Measurements from ENCODE around the gene CD53.

Gene CD53

GRCh38 chr1:110877364-110877763 is 4.4 kb downstream of the CD53 start:
- no peak for DNase-seq

DNA sequence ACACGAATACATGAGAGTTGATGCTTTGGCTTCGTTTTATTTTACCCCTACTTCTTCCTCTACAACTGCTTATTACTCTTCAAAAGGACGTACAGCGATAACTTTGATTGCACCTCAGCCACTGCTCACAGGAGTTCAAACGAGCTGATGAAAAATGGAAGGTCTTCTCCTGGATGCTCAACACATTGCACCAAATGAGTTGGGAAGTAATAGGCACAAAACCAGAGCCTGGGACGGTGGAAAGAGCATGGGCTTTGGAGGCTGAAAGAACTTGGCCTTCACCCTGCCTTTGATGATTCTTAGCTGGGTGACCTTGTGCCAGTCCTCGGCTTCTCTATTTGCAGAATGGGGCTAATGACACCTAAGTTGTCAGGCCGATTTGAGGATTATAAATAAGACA is 4.8 kb downstream of the CD53 start:
- no peak for DNase-seq

DNA sequence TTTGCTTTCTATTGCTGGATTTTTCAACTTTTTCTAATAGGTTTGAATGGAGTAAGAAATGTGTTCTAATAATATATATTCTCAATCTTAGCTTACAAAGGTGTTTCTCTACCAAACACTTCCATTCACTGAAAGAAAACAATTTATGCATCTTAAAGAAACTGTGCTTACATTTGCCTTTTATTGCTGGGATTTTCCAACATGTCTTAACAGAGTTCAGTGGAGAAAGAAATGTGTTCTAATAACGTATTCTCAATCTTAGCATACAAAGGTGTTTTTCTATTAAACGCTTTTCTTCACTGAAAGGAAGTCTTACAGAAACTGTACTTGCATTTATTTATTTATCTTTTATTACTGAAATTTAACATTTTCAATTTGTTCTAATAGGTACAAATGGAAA is 5.6 kb downstream of the CD53 start:
- no peak for DNase-seq

- DNase-seq: no peak
These were observed 6.0 kb downstream of the CD53 start for GRCh38 chr1:110878993-110879392.

DNA sequence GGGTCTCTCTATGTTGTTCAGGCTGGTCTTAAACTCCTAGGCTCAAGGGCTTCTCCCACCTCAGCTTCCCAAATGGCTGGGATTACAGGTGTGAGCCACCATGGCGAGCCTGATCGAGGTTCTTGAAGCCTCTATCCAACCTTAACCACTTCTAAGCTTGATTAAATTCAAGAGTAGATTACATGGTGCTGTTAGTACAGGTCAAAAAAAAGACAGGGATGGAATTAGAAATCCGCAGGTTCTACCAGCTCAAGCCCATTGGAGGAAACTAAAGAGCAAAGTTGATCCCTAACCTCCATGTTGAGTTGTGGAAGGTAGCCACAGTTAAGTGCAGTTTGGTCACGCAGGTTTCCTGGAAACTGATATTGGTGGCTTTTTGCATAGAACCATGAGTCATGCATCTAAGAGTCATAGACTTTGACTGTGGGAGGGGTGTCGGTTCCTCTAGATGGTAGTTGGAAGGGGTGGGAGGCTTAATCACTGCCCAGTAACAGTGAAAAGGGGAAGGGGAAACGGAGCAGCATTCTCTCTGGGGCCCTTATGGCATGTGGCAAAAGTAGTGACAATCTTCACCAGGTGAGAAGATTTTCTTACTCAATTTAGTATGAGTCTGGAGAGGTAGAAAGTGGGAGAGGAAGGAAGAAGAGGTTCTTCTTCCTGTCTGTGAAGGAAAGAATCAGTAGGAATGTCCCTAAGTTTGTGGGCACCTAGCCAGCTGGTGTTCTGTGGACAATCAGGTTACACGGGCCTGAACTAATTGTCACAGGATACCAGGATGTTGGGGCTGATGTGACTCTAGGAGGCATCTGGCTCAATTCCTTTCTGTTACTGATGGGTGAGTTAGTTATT is 7.0 kb downstream of the CD53 start:
- DNase-seq: no peak

GRCh38 chr1:110880708-110881374 is 7.9 kb downstream of the CD53 start:
- DNase-seq: no peak

DNA sequence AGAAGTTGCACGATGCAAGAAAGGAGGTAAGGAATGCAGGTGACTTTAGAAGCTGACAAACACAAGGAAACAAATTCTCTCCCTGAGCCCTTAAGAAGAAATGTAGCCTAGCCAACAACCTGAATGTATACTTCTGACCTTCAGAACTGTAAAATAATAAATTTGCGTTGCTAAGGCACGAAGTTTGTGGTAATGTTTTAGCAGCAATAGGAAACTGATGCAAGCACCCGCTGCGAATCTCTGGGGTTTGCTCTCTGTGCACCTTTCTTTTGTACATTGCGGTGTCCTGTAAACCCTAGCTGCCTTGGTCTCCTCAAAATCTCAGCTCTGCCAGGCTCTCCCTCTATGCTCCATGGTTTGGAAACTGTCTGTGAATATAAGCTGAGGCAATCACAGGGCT is 15.1 kb downstream of the CD53 start:
- DNase-seq: no peak

DNA sequence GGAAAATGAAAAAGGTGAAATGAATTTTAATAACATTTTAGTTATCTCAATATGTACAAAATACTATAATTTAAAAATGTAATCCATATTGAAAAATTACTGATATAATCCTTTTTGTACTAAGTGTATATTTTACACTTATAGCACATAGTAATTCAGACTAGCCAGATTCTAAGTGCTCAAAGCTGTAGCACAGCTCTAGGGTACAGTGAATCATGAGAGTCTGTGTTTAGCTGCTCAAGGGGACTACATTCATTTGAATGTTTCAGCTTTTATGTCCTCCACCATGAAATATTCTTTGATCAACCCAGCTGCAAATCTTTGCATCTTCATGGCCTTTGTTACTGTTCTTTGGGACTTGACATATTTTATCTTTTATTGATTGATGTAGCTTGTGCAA is 15.7 kb downstream of the CD53 start:
- DNase-seq: no peak

DNA sequence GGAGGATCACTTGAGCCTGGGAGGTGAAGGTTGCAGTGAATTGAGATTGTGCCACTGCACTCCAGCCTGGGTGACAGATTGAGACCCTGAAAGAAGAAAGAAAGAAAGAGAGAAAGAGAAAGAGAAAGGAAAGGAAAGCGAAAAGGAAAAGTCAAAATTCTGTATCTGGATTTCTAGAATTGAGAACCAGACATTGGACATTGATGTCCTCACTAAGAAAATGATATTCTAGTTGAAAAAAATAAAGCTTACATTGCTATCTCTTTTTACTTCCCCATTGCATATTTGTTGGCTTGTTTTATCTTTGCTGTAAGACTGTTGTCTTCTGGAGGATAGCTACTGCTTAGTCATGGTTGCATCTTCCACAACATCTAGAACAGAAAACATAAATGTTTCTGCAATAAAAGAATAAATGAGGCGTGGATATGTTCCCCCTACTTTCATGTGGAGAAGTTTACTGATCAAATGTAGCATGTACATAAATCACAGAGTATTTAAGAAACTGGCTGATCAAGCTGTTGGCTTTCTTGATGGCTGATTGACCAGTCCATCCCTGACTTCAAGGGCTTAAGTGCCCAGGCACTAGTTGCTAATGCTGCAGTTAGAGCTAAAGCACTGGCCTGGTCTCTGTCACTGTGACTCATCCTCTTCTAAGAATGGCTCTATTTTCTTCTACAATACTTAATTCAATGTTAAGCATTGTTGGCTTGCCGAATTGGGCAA is 17.7 kb downstream of the CD53 start:
- no peak for DNase-seq

- no peak for DNase-seq
These were observed 21.1 kb downstream of the CD53 start for GRCh38 chr1:110893908-110894490.

DNA sequence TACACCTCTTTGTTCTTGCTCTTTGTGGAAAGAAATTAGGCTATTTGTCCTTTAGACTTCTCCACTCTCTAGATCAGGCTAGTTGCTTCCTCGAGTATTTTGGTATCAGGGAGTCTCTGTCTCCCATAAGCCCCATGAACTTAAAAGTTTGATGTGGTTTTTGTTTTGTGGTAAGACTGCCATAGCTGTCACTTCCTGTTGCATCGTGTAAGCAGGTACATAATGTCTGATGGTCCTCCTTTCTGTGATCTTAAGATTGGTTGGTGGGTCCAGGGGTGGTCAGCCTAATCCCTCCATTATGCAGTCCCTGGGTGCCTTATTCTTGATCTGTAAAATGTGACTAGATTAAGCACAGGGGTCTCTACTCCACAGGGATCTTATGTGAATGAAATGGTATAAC is 23.1 kb downstream of the CD53 start:
- no peak for DNase-seq

- DNase-seq: no peak
These were observed 24.7 kb downstream of the CD53 start for GRCh38 chr1:110897681-110898080.

DNA sequence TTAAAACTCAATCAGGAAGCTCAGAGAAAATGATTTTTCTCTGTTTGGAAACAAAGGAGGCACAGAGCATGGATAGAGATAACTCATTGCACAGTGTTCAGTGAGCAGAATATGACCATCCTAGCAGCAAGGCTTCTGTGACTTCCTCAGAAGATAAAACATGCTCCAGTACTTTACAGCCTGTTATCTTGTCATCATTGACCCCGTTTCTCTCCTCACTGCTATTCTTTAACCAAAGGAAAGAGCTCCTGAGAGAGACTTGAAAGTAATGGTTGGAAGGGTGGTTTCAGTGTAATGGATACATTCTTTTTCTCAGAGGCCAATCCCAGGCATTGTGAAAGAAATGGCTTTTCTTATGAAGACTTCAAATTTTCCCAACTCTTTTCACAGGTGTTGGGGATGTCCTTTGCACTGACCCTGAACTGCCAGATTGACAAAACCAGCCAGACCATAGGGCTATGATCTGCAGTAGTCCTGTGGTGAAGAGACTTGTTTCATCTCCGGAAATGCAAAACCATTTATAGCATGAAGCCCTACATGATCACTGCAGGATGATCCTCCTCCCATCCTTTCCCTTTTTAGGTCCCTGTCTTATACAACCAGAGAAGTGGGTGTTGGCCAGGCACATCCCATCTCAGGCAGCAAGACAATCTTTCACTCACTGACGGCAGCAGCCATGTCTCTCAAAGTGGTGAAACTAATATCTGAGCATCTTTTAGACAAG is 25.9 kb downstream of the CD53 start:
- no peak for DNase-seq

DNA sequence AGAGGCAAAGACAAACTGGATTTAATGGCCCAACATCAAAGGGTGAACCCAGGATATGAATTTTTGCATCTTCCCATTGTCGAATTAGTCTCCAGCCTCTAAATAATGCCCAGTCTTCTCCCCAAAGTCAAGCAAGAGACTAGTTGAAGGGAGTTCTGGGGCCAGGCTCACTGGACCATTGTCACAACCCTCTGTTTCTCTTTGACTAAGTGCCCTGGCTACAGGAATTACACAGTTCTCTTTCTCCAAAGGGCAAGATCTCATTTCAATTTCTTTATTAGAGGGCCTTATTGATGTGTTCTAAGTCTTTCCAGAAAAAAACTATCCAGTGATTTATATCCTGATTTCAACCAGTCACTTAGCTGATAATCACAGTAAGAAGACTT is 26.5 kb downstream of the CD53 start:
- DNase-seq: no peak

- DNase-seq: no peak
These were observed 30.0 kb downstream of the CD53 start for GRCh38 chr1:110902820-110903463.

- DNase-seq: no peak
These were observed 31.0 kb downstream of the CD53 start for GRCh38 chr1:110903853-110904500.

GRCh38 chr1:110912784-110913183 is 39.8 kb downstream of the CD53 start:
- DNase-seq: no peak

GRCh38 chr1:110914676-110915075 is 41.7 kb downstream of the CD53 start:
- no peak for DNase-seq

GRCh38 chr1:110915804-110916203 is 42.9 kb downstream of the CD53 start:
- DNase-seq: no peak

DNA sequence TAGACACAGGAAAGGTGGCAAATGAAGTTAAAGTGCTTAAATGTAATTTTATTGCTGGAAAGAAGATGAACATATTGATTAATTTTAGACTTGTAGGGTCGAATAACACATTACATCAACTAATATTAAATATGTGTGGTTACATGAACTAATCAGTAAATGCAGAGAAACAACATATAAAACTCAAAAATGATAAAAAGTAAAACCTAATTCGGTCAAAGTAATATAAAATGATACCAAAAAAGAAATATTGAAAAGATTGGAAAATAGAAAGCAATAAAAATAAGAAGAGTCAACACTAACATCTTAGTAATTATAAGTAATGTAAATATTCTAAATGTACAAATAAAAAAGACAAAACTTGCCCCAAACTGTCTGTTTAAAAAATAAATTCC is 43.3 kb downstream of the CD53 start:
- no peak for DNase-seq

- DNase-seq: no peak
These were observed 43.8 kb downstream of the CD53 start for GRCh38 chr1:110916669-110917306.
